Hepatocyte (in vitro differentiated cells): ENCODE measurements around the gene FOXD4L1. TPM values are rescaled to one million over a fixed set of nuclear protein-coding genes. Genes with fewer than 3 reads are reported as not detected.
"Not testable (repeated sequence)": the region's sequence is repeated elsewhere in the genome, so short reads cannot be mapped to it uniquely, and the experiment has no call there.

Source experiments
- DNase-seq: peaks from one replicate; pipeline ENCODE4 v3.0.0-alpha.2; 2016; ENCODE audit warnings: low spot score
- H2AFZ ChIP-seq: fragments of 200-600 bp; sonication (generic); 2 replicates; pipeline ENCODE4 v1.6.0; 2016; ENCODE audit warnings: antibody characterized with exemption, mild to moderate bottlenecking
- H3K27ac ChIP-seq: fragments of 200-600 bp; sonication (generic); 2 replicates; pipeline ENCODE4 v1.5.1; 2016; ENCODE audit warnings: mild to moderate bottlenecking
- H3K27me3 ChIP-seq: fragments of 200-600 bp; sonication (generic); 2 replicates; pipeline ENCODE4 v1.6.1; 2016
- H3K36me3 ChIP-seq: fragments of 200-600 bp; sonication (generic); replicated peaks from 2 replicates; pipeline ENCODE4 v1.5.1; 2016; ENCODE audit warnings: low read depth; ENCODE audit not compliant: insufficient read depth
- H3K4me1 ChIP-seq: fragments of 200-600 bp; sonication (generic); 2 replicates; pipeline ENCODE4 v1.5.1; 2016; ENCODE audit warnings: mild to moderate bottlenecking, moderate library complexity; ENCODE audit not compliant: insufficient read depth
- H3K4me2 ChIP-seq: fragments of 200-600 bp; sonication (generic); 2 replicates; pipeline ENCODE4 v1.6.0; 2016
- H3K4me3 ChIP-seq: fragments of 200-600 bp; sonication (generic); 2 replicates; pipeline ENCODE4 v1.5.1; 2016; ENCODE audit warnings: mild to moderate bottlenecking
- H3K79me2 ChIP-seq: fragments of 200-600 bp; sonication (generic); 2 replicates; pipeline ENCODE4 v1.6.0; 2017; ENCODE audit warnings: mild to moderate bottlenecking
- H3K9me2 ChIP-seq: fragments of 200-600 bp; sonication (generic); replicated peaks from 2 replicates; pipeline ENCODE4 v1.6.0; 2017; ENCODE audit warnings: mild to moderate bottlenecking; ENCODE audit not compliant: insufficient read depth
- H3K9me3 ChIP-seq: fragments of 200-600 bp; sonication (generic); 2 replicates; pipeline ENCODE4 v1.5.1; 2016; ENCODE audit warnings: low read depth, mild to moderate bottlenecking
- H4K20me1 ChIP-seq: fragments of 200-600 bp; sonication (generic); 2 replicates; pipeline ENCODE4 v1.6.0; 2016; ENCODE audit warnings: mild to moderate bottlenecking; ENCODE audit not compliant: insufficient read depth, poor library complexity, severe bottlenecking
- EZH2 ChIP-seq: fragments of 200-600 bp; sonication (generic); IDR thresholded peaks from 2 replicates; pipeline ENCODE4 v1.6.1; 2016; ENCODE audit warnings: antibody characterized with exemption, mild to moderate bottlenecking, borderline replicate concordance
- EZH2phosphoT487 ChIP-seq: fragments of 200-600 bp; sonication (generic); IDR thresholded peaks from one replicate; pipeline ENCODE4 v1.6.1; 2018; ENCODE audit warnings: antibody characterized with exemption, mild to moderate bottlenecking, low read depth, moderate library complexity; ENCODE audit not compliant: unreplicated experiment, severe bottlenecking
- WGBS: methylation state at CpG from one replicate; pipeline ENCODE4 v1.1.6; 2016; ENCODE audit warnings: low lambda C conversion rate; ENCODE audit errors: missing lambda C conversion rate; 5-methylcytosine and 5-hydroxymethylcytosine counted together
- polyA plus RNA-seq: library from polyadenylated mRNA; unstranded; fragments of >200 nt; fragmentation: Nextera tagmentation; extraction: Ambion mirVana; gene quantifications from 2 replicates; pipeline ENCODE4 v1.2.1, GENCODE V29; 2016
- total RNA-seq: library from RNA; depleted of rRNA; stranded (reverse); fragments of >200 nt; gene quantifications from 2 replicates; pipeline ENCODE4 v1.2.3, GENCODE V29; 2014

FOXD4L1 gene
- total and polyA plus RNA-seq, 2 experiments from 2014 or later: 0.20 TPM; not detected in 1

DNA sequence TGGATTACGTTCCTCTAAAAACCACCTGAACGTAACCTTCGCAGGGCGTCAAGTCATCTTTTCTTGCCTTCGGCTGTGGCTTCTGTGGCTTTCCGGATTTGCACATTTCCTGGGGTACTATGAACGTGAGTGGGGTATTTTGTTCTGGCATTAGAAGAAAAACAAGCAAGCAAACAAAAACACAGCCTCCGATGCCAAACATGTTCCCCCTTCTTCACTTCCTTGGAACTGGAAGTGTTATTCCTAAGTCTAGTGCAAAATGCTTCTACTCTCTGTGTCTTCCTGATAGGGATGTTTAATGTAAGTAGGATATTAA lies 2.2 kb downstream of the FOXD4L1 start:
- not testable (repeated sequence) for H3K9me2 ChIP-seq, H3K4me3 ChIP-seq, H2AFZ ChIP-seq, H3K36me3 ChIP-seq, H3K9me3 ChIP-seq, DNase-seq, H4K20me1 ChIP-seq, H3K4me2 ChIP-seq, H3K79me2 ChIP-seq, H3K27ac ChIP-seq, H3K4me1 ChIP-seq
- WGBS: 20% methylated on average over 8 of the region's 8 CpGs
- peak; percentile 1 for TF ChIP-seq EZH2phosphoT487
- peaks cover 19% of the 10 kb centered on the region for H3K27me3 ChIP-seq

DNA sequence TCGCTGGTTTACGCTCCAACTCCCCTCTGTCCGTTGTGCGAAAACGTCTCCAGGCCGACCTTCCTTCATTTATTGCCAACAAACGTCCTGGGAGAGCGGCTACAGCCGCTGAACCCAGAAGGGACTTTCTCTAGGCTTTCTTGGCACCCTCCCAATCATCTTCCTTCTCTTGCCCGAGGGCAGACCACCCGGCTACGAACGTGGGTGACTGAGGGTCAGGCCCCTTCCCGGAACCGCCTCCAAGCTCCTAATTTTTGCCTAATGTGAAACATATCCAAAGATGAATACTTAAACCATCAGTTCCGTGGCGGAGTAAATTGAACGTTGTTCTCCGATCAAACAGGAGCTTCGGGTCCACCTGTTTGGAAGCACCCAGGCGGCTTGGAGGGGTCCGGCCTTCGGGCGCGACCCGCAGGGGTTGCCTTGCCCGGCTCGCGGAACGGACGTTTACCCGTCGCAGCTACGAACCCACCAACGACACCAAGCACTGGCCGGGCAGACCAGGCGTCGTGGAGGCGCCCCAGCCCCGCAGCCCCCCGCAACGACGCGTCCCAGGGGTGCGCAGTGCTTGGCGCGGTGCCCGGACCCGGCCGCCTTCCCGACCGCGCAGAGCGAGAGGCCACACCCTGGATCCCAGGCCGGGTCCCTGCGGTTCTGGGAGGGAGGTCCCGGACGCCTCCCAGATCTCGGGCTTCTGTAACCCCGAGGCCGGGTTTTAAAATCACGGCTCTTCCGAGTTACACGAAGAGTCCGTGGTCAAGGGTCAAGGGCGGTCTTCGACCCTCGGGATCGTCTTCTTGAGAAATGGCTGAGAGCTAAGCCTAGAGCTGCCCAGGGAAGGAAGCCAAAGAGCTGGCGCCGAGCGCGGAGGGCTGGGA lies 4.0 kb downstream of the FOXD4L1 start:
- peaks cover 19% of the 10 kb centered on the region for H3K27me3 ChIP-seq
- H2AFZ ChIP-seq: peak overlapping the region; percentile 40
- WGBS: 8% methylated on average over 33 of the region's 73 CpGs
- H3K27ac ChIP-seq, H4K20me1 ChIP-seq, H3K36me3 ChIP-seq, DNase-seq, H3K4me3 ChIP-seq, H3K4me1 ChIP-seq, H3K79me2 ChIP-seq, H3K9me2 ChIP-seq, H3K9me3 ChIP-seq: not testable (repeated sequence)
- peak overlapping the region; percentile 86 for H3K4me2 ChIP-seq
- peak; percentile 47 for TF ChIP-seq EZH2

DNA sequence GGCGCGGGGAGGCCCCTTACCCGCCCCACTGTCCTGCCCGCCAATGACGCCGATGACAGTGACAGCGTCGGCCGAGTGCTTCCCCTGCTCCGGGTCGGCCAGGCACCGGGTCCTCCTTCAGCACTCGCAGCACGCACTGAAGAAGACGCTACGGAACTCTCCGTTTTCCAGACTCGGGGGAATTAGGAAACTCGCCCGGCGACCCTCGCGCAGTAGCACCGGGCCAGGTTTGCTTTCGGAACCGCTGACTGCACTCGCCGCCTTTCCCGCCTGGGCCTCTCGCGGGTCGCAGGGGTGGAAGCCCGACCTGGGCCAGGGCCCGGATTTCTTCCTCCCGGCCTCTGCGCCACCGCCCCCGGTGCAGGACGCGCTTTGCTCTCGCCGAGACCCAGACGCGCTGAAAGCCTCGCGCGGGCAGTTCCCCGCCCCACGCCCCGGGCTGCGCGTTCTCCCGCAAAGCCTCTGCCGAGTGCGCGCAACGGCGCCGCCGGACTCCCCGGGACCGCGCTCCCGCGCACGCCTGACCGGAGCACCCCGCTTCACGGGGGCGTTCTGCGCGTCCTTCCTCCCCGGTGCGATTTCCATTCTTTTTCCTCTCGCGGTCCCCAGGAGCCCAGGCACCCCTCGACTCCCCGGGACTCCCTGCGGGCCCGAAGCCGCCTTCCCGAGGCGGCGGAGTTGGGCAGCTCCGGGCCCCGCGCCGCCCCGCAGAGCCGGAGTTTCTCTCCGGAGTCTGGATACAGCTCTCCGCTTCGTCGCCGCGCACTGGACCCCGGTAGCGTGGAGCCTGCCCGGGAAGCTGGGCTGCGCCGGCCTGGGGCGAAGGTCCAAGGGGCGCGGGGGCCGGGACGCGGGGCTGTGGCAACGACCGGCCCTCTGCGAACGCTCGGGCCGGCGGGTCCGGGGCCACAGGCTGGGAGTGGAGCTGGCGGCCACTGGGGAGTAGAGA lies 4.9 kb downstream of the FOXD4L1 start:
- WGBS: under 1% methylated on average over 29 of the region's 116 CpGs
- peak overlapping the region; percentile 86 for H3K4me2 ChIP-seq

DNA sequence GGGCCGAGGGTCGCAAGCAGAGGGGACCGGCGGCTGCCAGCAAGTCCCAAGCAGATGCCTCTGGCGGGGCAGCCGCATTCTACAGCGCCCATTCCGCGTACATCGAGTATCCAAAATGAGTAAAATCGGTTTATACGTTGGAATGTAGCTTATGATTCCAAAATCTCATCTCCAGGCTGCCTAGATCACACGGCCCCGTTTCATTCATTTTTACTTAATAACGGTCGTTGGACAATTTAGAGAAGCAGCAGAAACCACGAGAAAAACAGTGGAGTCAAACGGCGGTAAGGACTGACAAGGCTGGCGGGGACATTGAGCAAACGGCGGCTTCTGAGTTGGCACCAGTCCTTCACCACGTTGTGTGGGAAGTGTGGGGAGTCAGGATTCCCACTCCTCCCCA lies 5.6 kb downstream of the FOXD4L1 start:
- DNase-seq, H3K36me3 ChIP-seq, H3K27ac ChIP-seq, H3K4me1 ChIP-seq, H3K4me3 ChIP-seq, H3K9me3 ChIP-seq, H3K79me2 ChIP-seq, H2AFZ ChIP-seq, H4K20me1 ChIP-seq, H3K9me2 ChIP-seq: not testable (repeated sequence)
- 7% methylated on average over 12 of the region's 23 CpGs for WGBS
- TF ChIP-seq EZH2: peak; percentile 71
- H3K27me3 ChIP-seq: peaks cover 25% of the 10 kb centered on the region
- peak overlapping the region; percentile 86 for H3K4me2 ChIP-seq

More for the DNA sequence above, 4.9 kb downstream of the FOXD4L1 start:
- H3K4me3 ChIP-seq, H3K4me1 ChIP-seq, H4K20me1 ChIP-seq, H3K27ac ChIP-seq, DNase-seq, H3K36me3 ChIP-seq, H3K9me2 ChIP-seq, H3K79me2 ChIP-seq, H3K9me3 ChIP-seq: not testable (repeated sequence)
- H3K27me3 ChIP-seq: peaks cover 25% of the 10 kb centered on the region
- H2AFZ ChIP-seq: peak overlapping the region; percentile 40
- peak; percentile 92 for TF ChIP-seq EZH2

DNA sequence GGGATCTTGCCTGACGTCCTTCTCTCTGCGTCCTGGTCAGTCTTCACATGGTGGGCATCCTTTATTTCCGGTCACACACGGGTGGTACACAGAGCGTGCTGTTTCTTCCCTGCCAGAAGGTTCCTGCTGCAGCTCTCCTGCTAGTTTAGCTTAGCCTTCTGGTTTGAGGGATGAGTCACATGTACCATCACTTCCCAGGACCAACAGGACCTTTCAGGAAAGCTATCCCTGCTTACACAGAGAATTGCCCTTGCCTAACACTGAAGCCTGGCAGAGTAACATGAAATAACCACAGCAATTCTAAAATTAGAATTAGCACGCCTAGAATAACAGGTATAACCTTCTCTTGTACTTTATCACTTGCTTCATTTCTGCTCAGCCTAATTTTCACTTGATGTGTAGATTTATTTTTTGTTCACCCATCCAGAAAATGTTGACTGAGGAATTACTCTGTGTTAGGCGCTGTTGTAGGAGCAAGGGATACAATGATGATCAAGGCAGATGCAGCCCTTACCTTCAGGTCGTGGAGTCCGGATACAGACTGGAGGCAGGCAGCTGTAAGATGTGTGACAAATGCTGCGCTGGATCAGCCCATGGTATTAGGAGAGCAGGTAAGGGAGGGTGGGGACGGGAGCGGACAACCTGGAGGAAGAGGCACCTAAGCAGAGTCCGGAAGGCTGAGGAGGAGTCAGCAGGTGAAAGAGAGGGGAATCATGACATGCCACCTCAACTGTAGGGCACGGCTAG lies 9.1 kb downstream of the FOXD4L1 start:
- H3K9me2 ChIP-seq, H3K9me3 ChIP-seq, H3K4me2 ChIP-seq, H3K27ac ChIP-seq, H3K36me3 ChIP-seq, H2AFZ ChIP-seq, H4K20me1 ChIP-seq, DNase-seq, H3K4me3 ChIP-seq, H3K79me2 ChIP-seq, H3K4me1 ChIP-seq: not testable (repeated sequence)
- peaks cover 14% of the 10 kb centered on the region for H3K27me3 ChIP-seq
- WGBS: 40% methylated on average over 11 of the region's 14 CpGs

DNA sequence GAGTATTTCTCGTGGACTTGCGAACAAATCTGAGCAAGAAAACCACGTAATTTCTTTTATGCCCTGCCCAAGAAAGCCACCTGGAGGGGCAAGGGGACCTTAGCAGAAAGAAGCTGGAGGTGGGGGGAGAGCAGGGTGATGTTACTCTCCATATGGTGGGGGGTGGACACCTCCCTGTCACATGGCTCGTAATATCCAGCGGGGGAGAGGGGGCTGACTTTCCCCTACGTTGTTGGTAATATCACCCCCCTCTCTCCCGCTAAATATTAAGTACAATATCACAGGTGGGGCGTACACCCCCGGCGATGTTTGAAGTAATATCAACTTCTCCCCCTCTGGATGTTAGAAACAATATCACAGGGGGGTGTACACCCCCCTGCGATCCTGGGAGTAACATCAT lies 9.7 kb downstream of the FOXD4L1 start:
- H3K27me3 ChIP-seq: peaks cover 14% of the 10 kb centered on the region
- not testable (repeated sequence) for H3K4me2 ChIP-seq, H3K4me3 ChIP-seq, H3K36me3 ChIP-seq, H3K9me2 ChIP-seq, DNase-seq, H3K27ac ChIP-seq, H3K9me3 ChIP-seq, H4K20me1 ChIP-seq, H2AFZ ChIP-seq, H3K79me2 ChIP-seq, H3K4me1 ChIP-seq
- 69% methylated on average over 11 of the region's 11 CpGs for WGBS

DNA sequence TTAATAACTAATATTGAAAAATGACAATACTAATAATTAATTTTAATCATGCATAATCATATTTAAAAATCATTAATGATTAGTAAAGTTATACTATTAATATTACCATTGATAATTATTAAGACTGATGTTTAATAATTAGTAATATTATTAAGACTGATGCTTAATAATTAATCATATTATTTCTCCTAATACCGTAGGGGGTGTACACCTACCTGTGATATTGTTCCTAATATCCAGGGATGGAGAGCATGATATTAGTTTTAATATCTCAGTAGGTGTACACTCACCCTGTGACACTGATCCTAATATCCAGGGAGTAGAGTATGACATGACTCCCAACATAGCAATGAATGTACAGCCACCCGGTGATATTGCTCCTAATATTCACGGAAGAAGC lies 12.4 kb downstream of the FOXD4L1 start:
- H3K9me2 ChIP-seq, H3K27ac ChIP-seq, H3K79me2 ChIP-seq, H3K36me3 ChIP-seq, H3K27me3 ChIP-seq, DNase-seq, H2AFZ ChIP-seq, H3K9me3 ChIP-seq, H4K20me1 ChIP-seq, H3K4me2 ChIP-seq, H3K4me3 ChIP-seq, H3K4me1 ChIP-seq: not testable (repeated sequence)
- 86% methylated on average over 3 of the region's 3 CpGs for WGBS

DNA sequence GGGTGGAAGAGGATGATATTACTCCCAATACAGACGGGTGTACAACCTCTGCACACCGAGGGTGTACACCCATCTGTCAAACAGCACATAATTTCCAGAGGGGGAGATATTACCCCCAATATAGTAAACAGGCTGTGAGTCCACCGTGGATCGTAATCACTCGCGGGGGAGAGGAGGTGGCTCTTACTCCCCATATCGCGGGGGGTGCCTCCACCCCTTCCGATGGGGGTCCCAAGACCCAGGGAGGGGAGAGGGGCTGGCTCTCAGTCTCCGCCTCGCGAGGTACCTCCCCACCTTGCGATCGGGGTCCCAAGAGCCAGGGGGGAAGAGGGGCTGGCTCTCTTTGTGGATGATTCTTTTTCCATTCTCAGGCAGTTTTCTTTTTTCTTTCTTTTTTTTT lies 13.4 kb downstream of the FOXD4L1 start:
- not testable (repeated sequence) for H3K4me1 ChIP-seq, H3K27me3 ChIP-seq
- WGBS: 83% methylated on average over 9 of the region's 14 CpGs

More for the DNA sequence above, 13.4 kb downstream of the FOXD4L1 start:
- not testable (repeated sequence) for H2AFZ ChIP-seq, H3K36me3 ChIP-seq, H3K4me2 ChIP-seq, H3K27ac ChIP-seq, H4K20me1 ChIP-seq, H3K9me3 ChIP-seq, H3K79me2 ChIP-seq, H3K9me2 ChIP-seq, DNase-seq, H3K4me3 ChIP-seq
